Endothelial cell of umbilical vein (primary cell): ENCODE measurements around the gene CATSPER3. TPM values are rescaled to one million over a fixed set of nuclear protein-coding genes. Genes with fewer than 3 reads are reported as not detected.

Experiments used
- BruUV-seq: library from RNA; stranded (reverse); fragments of 400-500 nt; replicated peaks from 2 replicates; lab custom pipeline; 2021; lab: Mats Ljungman, UMichigan
- CTCF ChIA-PET: fragments of 300-600, 350-600 bp; sonication (Branson Sonifier 250); formaldehyde crosslinking; loops from one replicate; lab custom pipeline; 2021; ENCODE audit warnings: antibody characterized with exemption, inconsistent platforms; lab: Charles Lee
- POLR2A ChIA-PET: fragments of 300-600, 350-600 bp; sonication (Branson Sonifier 250); formaldehyde crosslinking; loops from one replicate; lab custom pipeline; 2021; ENCODE audit warnings: antibody characterized with exemption, inconsistent platforms; lab: Charles Lee
- DNase-seq: peaks from one replicate; pipeline ENCODE4 v3.0.0-alpha.2; 2011; ENCODE audit warnings: low read depth, low spot score
- FAIRE-seq: peaks from 2 replicates; lab custom pipeline; 2011; peaks lifted over from hg19 to GRCh38; lab: Jason Lieb, UNC
- H2AFZ ChIP-seq: 2 replicates; pipeline ENCODE4 v1.6.0; 2012; ENCODE audit warnings: low read depth, low read length, control low read depth, inconsistent platforms
- H3K27ac ChIP-seq: 2 replicates; pipeline ENCODE4 v1.5.1; 2011; ENCODE audit warnings: low read depth, mild to moderate bottlenecking, control low read depth, low read length, moderate library complexity; ENCODE audit not compliant: insufficient read depth
- H3K27me3 ChIP-seq, 2 experiments: 2 replicates each; pipeline versions ENCODE4 v1.6.0 to v1.6.1; 2011; ENCODE audit warnings: low read length in 2 of 2, mixed read lengths in 1 of 2; ENCODE audit not compliant: control insufficient read depth in 2 of 2, insufficient read depth in 2 of 2
- H3K36me3 ChIP-seq, 2 experiments: 2 replicates in 1 of 2; 3 replicates in 1 of 2; pipeline ENCODE4 v1.5.1; 2011; ENCODE audit warnings: low read length in 2 of 2, mild to moderate bottlenecking in 1 of 2, moderate library complexity in 1 of 2; ENCODE audit not compliant: control insufficient read depth in 2 of 2, insufficient read depth in 2 of 2; ENCODE audit errors: extremely low read depth in 1 of 2
- H3K4me1 ChIP-seq: 3 replicates; pipeline ENCODE4 v1.5.1; 2011; ENCODE audit warnings: mild to moderate bottlenecking, low read length; ENCODE audit not compliant: control insufficient read depth, insufficient read depth; ENCODE audit errors: extremely low read depth
- H3K4me2 ChIP-seq: 2 replicates; pipeline ENCODE4 v1.6.1; 2011; ENCODE audit warnings: low read length, control low read depth, mixed read lengths; ENCODE audit not compliant: insufficient read depth
- H3K4me3 ChIP-seq, 3 experiments: fragments of 200-600 bp in 1 of 3; sonication (generic), shearing (Covaris generic) in 1 of 3; replicated peaks in 1 of 3; 2 replicates each; pipeline ENCODE4 v1.5.1; 2011 to 2016; ENCODE audit warnings: control low read depth in 3 of 3, low read length in 3 of 3, mild to moderate bottlenecking in 2 of 3, inconsistent platforms in 1 of 3, low read depth in 1 of 3, moderate library complexity in 1 of 3; ENCODE audit not compliant: insufficient read depth in 1 of 3
- H3K79me2 ChIP-seq: 2 replicates; pipeline ENCODE4 v1.6.0; 2012; ENCODE audit warnings: low read length, inconsistent platforms; ENCODE audit not compliant: control insufficient read depth, insufficient read depth
- H3K9ac ChIP-seq: replicated peaks from 2 replicates; pipeline ENCODE3; 2011; ENCODE audit warnings: low read length, control low read depth; ENCODE audit not compliant: insufficient read depth; ENCODE audit errors: extremely low read depth
- H3K9me1 ChIP-seq: replicated peaks from 3 replicates; pipeline ENCODE4 v1.6.0; 2011; ENCODE audit warnings: mild to moderate bottlenecking, low read length; ENCODE audit not compliant: control insufficient read depth, insufficient read depth; ENCODE audit errors: extremely low read depth
- H3K9me3 ChIP-seq: replicated peaks from 2 replicates; pipeline ENCODE4 v1.5.1; 2012; ENCODE audit warnings: low read length, inconsistent platforms; ENCODE audit not compliant: control insufficient read depth, insufficient read depth
- H4K20me1 ChIP-seq: replicated peaks from 2 replicates; pipeline ENCODE3; 2011; ENCODE audit warnings: mild to moderate bottlenecking, low read length; ENCODE audit not compliant: control insufficient read depth, insufficient read depth; ENCODE audit errors: extremely low read depth
- CTCF ChIP-seq, 2 donors: IDR thresholded peaks; 1 replicate in 1 of 2; 2 replicates in 1 of 2; pipeline ENCODE4 v1.5.1; 2011; ENCODE audit warnings: low read length in 2 of 2, mild to moderate bottlenecking in 2 of 2, moderate library complexity in 2 of 2, control low read depth in 1 of 2, inconsistent platforms in 1 of 2, low read depth in 1 of 2; ENCODE audit not compliant: insufficient read depth in 1 of 2; ENCODE audit errors: extremely low read depth in 1 of 2
- EZH2 ChIP-seq: IDR thresholded peaks from 2 replicates; pipeline ENCODE4 v1.6.1; 2012; ENCODE audit warnings: borderline replicate concordance, low read depth, mild to moderate bottlenecking, moderate library complexity, low read length, inconsistent platforms; ENCODE audit not compliant: severe bottlenecking
- FOS ChIP-seq: IDR thresholded peaks from 2 replicates; pipeline ENCODE4 v1.6.1; 2011; ENCODE audit warnings: mild to moderate bottlenecking, low read length, moderate library complexity, borderline replicate concordance; ENCODE audit not compliant: insufficient read depth
- GATA2 ChIP-seq: IDR thresholded peaks from 2 replicates; pipeline ENCODE4 v1.7.0; 2011; ENCODE audit warnings: low read depth, mild to moderate bottlenecking, moderate library complexity, mixed read lengths, low read length; ENCODE audit not compliant: insufficient read length, insufficient read depth
- JUN ChIP-seq: IDR thresholded peaks from 2 replicates; pipeline ENCODE4 v1.6.1; 2011; ENCODE audit warnings: borderline replicate concordance, low read depth; ENCODE audit not compliant: insufficient read length, insufficient read depth
- MAX ChIP-seq: IDR thresholded peaks from 2 replicates; pipeline ENCODE4 v1.6.1; 2011; ENCODE audit not compliant: insufficient read depth, insufficient read length
- MYC ChIP-seq: IDR thresholded peaks from one replicate; pipeline ENCODE4 v1.6.1; 2011; ENCODE audit warnings: mild to moderate bottlenecking, low read depth, low read length
- POLR2A ChIP-seq: IDR thresholded peaks from 2 replicates; pipeline ENCODE4 v1.6.1; 2012; ENCODE audit warnings: low read depth, mild to moderate bottlenecking, control low read depth, low read length
- POLR2AphosphoS5 ChIP-seq: IDR thresholded peaks from 2 replicates; pipeline ENCODE4 v1.6.1; 2012; ENCODE audit warnings: low read depth, mild to moderate bottlenecking, control low read depth, low read length, moderate library complexity; ENCODE audit not compliant: insufficient read depth
- dilution Hi-C: fragments of 300-500 bp; cut with MboI; formaldehyde crosslinking; loops from one replicate; pipeline ENCODE4 v1.15.0; 2019; ENCODE audit warnings: low sequenced_read_pairs; ENCODE audit not compliant: extremely low pct_ligation_motif_present
- intact Hi-C: fragments of 100-400 bp; cut with micrococcal nuclease; formaldehyde crosslinking; loops from one replicate; pipeline ENCODE4 v1.10.0; 2022
- polyA plus RNA-seq, 4 experiments: library from polyadenylated mRNA; depleted of rRNA in 3 of 4; stranded (reverse) in 3 of 4; unstranded in 1 of 4; fragments of >200 nt; gene quantifications; 2 replicates each; pipeline versions ENCODE4 v1.2.1 to v1.2.3, GENCODE V29; 2011 to 2012; ENCODE audit warnings: missing spikeins in 1 of 4
- total RNA-seq: library from RNA; stranded (reverse); gene quantifications from 2 replicates; pipeline ENCODE4 v1.2.3, GENCODE V29; 2021

The CATSPER3 gene
- total and polyA plus RNA-seq, 2 donors (not counting 3 experiments of a cell fraction or from before 2014, with no cell fraction given), result 0.43 to 0.71 TPM

GRCh38 chr5:134995850-134996402, 28.2 kb downstream of the CATSPER3 start:
- Histone ChIP-seq H3K9ac (no peak overlapping the region), H3K4me3 (no peak overlapping the region), H3K4me2 (no peak overlapping the region), H3K9me1 (no peaks in the 10 kb centered on the region), H2AFZ (no peak overlapping the region), H3K9me3 (no peaks in the 10 kb centered on the region), H3K27ac (no peak overlapping the region), H3K27me3 (peaks cover 0 to 2% of the 10 kb centered on the region in 2 experiments), H3K36me3 (no peaks in the 10 kb centered on the region), H3K79me2 (no peaks in the 10 kb centered on the region), H3K4me1 (no peaks in the 10 kb centered on the region), H4K20me1 (no peaks in the 10 kb centered on the region)
- intact Hi-C loops, result no loop called here
- no peak for FAIRE-seq
- ChIA-PET CTCF (no interaction called here), POLR2A (no interaction called here)
- no peak for TF ChIP-seq POLR2A
- TF ChIP-seq GATA2, result no peak
- no peak for TF ChIP-seq POLR2AphosphoS5
- TF ChIP-seq MAX, result no peak
- no peak for TF ChIP-seq FOS
- TF ChIP-seq MYC, result no peak
- no peak for TF ChIP-seq EZH2
- no peak for TF ChIP-seq JUN
- TF ChIP-seq CTCF (IDR thresholded peaks at IDR 0.05; ENCODE audit: extremely low read depth in 1 of 2, insufficient read depth in 1 of 2, low read depth in 1 of 2, low read length in 2 of 2), result no peak
- dilution Hi-C loops, result no loop called here
- no peak for DNase-seq
- no TSS peak for BruUV-seq
